B cell (primary cell): ENCODE measurements around the gene RAC2. TPM values are rescaled to one million over a fixed set of nuclear protein-coding genes. Genes with fewer than 3 reads are reported as not detected.
A peak's percentile ranks its signal among the peaks of the same experiment; 100 is the strongest.

Experiments
- ATAC-seq: fragments of 200-7000 bp; cut with Tn5 transposase; one replicate; pipeline ENCODE4 v1.10.0; 2021; ENCODE audit warnings: low read depth, mild to moderate bottlenecking, moderate number of reproducible peaks, moderate library complexity
- CTCF ChIA-PET: fragments of 350-600 bp; sonication (Branson Sonifier 250); formaldehyde crosslinking; loops from one replicate; lab custom pipeline; 2021; ENCODE audit warnings: antibody characterized with exemption, inconsistent platforms; lab: Charles Lee
- POLR2A ChIA-PET: fragments of 350-600 bp; sonication (Branson Sonifier 250); formaldehyde crosslinking; loops from one replicate; lab custom pipeline; 2021; ENCODE audit warnings: antibody characterized with exemption; lab: Charles Lee
- DNase-seq: peaks from one replicate; pipeline ENCODE4 v3.0.0; 2013
- H2AFZ ChIP-seq: 2 replicates; pipeline ENCODE4 v1.6.1; 2012; ENCODE audit warnings: mild to moderate bottlenecking, low read depth, low read length; ENCODE audit not compliant: insufficient read depth, poor library complexity, severe bottlenecking
- H3K27ac ChIP-seq, 2 donors: 1 replicate in 1 of 2; 2 replicates in 1 of 2; pipeline ENCODE4 v1.5.1; 2012 to 2013; ENCODE audit warnings: low read length in 2 of 2, mild to moderate bottlenecking in 2 of 2, moderate library complexity in 1 of 2
- H3K27me3 ChIP-seq, 4 experiments: fragments of 200-600 bp in 1 of 4; sonication (generic) in 1 of 4; replicated peaks in 1 of 4; 1 replicate in 2 of 4; 2 replicates in 2 of 4; pipeline versions ENCODE4 v1.6.1 to v1.7.0; 2013 to 2016; ENCODE audit warnings: low read length in 3 of 4, mild to moderate bottlenecking in 2 of 4, mixed read lengths in 1 of 4, moderate library complexity in 1 of 4; ENCODE audit not compliant: insufficient read depth in 4 of 4, control insufficient read depth in 3 of 4; ENCODE audit errors: control extremely low read depth in 1 of 4
- H3K36me3 ChIP-seq, 2 experiments: replicated peaks in 1 of 2; 1 replicate in 1 of 2; 2 replicates in 1 of 2; pipeline versions ENCODE4 v1.6.1 to v1.7.1; 2013; ENCODE audit warnings: low read length in 1 of 2; ENCODE audit not compliant: insufficient read depth in 2 of 2, control insufficient read depth in 1 of 2; ENCODE audit errors: control extremely low read depth in 1 of 2, extremely low read depth in 1 of 2
- H3K4me1 ChIP-seq, 2 donors: fragments of 200-600 bp in 1 of 2; sonication (generic) in 1 of 2; 1 replicate in 1 of 2; 2 replicates in 1 of 2; pipeline versions ENCODE4 v1.5.1 to v1.6.1; 2013 to 2017; ENCODE audit warnings: low read length in 2 of 2; ENCODE audit not compliant: control insufficient read depth in 2 of 2, insufficient read depth in 2 of 2
- H3K4me2 ChIP-seq: replicated peaks from 2 replicates; pipeline ENCODE3; 2012; ENCODE audit warnings: mild to moderate bottlenecking, low read depth, low read length; ENCODE audit not compliant: poor library complexity, severe bottlenecking
- H3K4me3 ChIP-seq, 5 experiments: fragments of 200-600 bp in 1 of 5; sonication (generic) in 1 of 5; 1 replicate in 3 of 5; 2 replicates in 2 of 5; pipeline versions ENCODE4 v1.5.1 to v1.7.0; 2011 to 2016; ENCODE audit warnings: low read length in 4 of 5, mild to moderate bottlenecking in 4 of 5, low read depth in 2 of 5, control low read depth in 1 of 5, moderate library complexity in 1 of 5; ENCODE audit not compliant: insufficient read depth in 1 of 5; ENCODE audit errors: control extremely low read depth in 1 of 5, extremely low read depth in 1 of 5
- H3K79me2 ChIP-seq: fragments of 200-600 bp; sonication (generic); one replicate; pipeline ENCODE4 v1.6.0; 2016; ENCODE audit warnings: low read length; ENCODE audit not compliant: control insufficient read depth, insufficient read depth
- H3K9ac ChIP-seq: fragments of 200-600 bp; sonication (generic); 2 replicates; pipeline ENCODE4 v1.6.1; 2017; ENCODE audit warnings: mild to moderate bottlenecking, low read length, moderate library complexity
- H3K9me3 ChIP-seq, 3 donors: one replicate each; pipeline versions ENCODE4 v1.6.1 to v1.7.1; 2013; ENCODE audit warnings: low read length in 2 of 3; ENCODE audit not compliant: control insufficient read depth in 2 of 3, insufficient read depth in 1 of 3; ENCODE audit errors: control extremely low read depth in 1 of 3
- H4K20me1 ChIP-seq: 2 replicates; pipeline ENCODE4 v1.6.0; 2012; ENCODE audit warnings: mild to moderate bottlenecking, low read length; ENCODE audit not compliant: insufficient read depth, control insufficient read depth, poor library complexity, severe bottlenecking
- H3K27ac Mint-ChIP-seq: one replicate; pipeline ENCODE4 v1.8.0; 2021; ENCODE audit warnings: mixed read lengths
- H3K27me3 Mint-ChIP-seq: one replicate; pipeline ENCODE4 v1.8.0; 2021; ENCODE audit warnings: mixed read lengths
- H3K4me1 Mint-ChIP-seq: one replicate; pipeline ENCODE4 v1.8.0; 2021; ENCODE audit warnings: mixed read lengths
- H3K4me3 Mint-ChIP-seq: one replicate; pipeline ENCODE4 v1.8.0; 2021; ENCODE audit warnings: mixed read lengths
- H3K9me3 Mint-ChIP-seq: one replicate; pipeline ENCODE4 v1.8.0; 2022; ENCODE audit warnings: mixed read lengths; ENCODE audit not compliant: insufficient read depth
- CTCF ChIP-seq: fragments of 200-600 bp; IDR thresholded peaks from one replicate; pipeline ENCODE4 v1.8.0; 2022; ENCODE audit warnings: antibody characterized with exemption, mild to moderate bottlenecking
- EZH2 ChIP-seq: IDR thresholded peaks from 2 replicates; pipeline ENCODE4 v1.6.1; 2012; ENCODE audit warnings: borderline replicate concordance, low read depth, mild to moderate bottlenecking, moderate library complexity, low read length; ENCODE audit not compliant: insufficient read depth, poor library complexity, severe bottlenecking
- WGBS: methylation state at CpG from one replicate; pipeline ENCODE4 v1.1.5; 2013; ENCODE audit warnings: missing lambda C conversion rate; ENCODE audit not compliant: insufficient coverage; 5-methylcytosine and 5-hydroxymethylcytosine counted together
- intact Hi-C: fragments of 100-400 bp; cut with micrococcal nuclease; formaldehyde crosslinking; loops from one replicate; pipeline ENCODE4 v1.10.0; 2022
- polyA plus RNA-seq: library from polyadenylated mRNA; depleted of rRNA; stranded (reverse); fragments of >200 nt; gene quantifications from 2 replicates; pipeline ENCODE4 v1.2.3, GENCODE V29; 2012
- total RNA-seq, 2 donors: library from RNA; stranded (reverse); fragments of 120-200 nt in 1 of 2; gene quantifications; 1 replicate in 1 of 2; 2 replicates in 1 of 2; pipeline versions ENCODE4 v1.2.3 to v1.2.4, GENCODE V29; 2013 to 2022

The RAC2 gene
- total and polyA plus RNA-seq, 2 donors (not counting 1 experiment from before 2014, with no cell fraction given), result 273 to 776 TPM

GRCh38 chr22:37280718-37281117 is 36.6 kb upstream of the RAC2 start:
- Histone ChIP-seq H3K4me1 (peaks cover 45 to 80% of the 10 kb centered on the region in 2 donors), H3K4me2 (no peak overlapping the region), H3K4me3 (no peak overlapping the region), H3K9me3 (no peaks in the 10 kb centered on the region), H3K9ac (no peak overlapping the region), H4K20me1 (peaks cover 6% of the 10 kb centered on the region), H3K27ac (no peak overlapping the region), H3K79me2 (peaks cover 51% of the 10 kb centered on the region), H2AFZ (no peak overlapping the region), H3K27me3 (no peaks in the 10 kb centered on the region), H3K36me3 (peaks cover 0 to 2% of the 10 kb centered on the region in 2 experiments)
- no peak overlapping the region for H3K4me3 Mint-ChIP-seq
- ChIA-PET POLR2A (interaction anchor here (1.6 kb wide), 1 partner anchor 34 kb away, joined by 3 read pairs; no protein-coding TSS in a partner anchor), CTCF (interaction anchor here (1.2 to 11.9 kb wide), 5 partner anchors 12 to 286 kb away, joined by 3 to 126 read pairs (median 9); no protein-coding TSS in a partner anchor)
- no peaks in the 10 kb centered on the region for H3K27me3 Mint-ChIP-seq
- H3K27ac Mint-ChIP-seq, result peak overlapping the region; percentile 97
- intact Hi-C loops, result no loop called here
- 99% methylated on average over 5 of the region's 5 CpGs for WGBS
- H3K4me1 Mint-ChIP-seq, result peaks cover 76% of the 10 kb centered on the region
- no peaks in the 10 kb centered on the region for H3K9me3 Mint-ChIP-seq
- ATAC-seq, result no peak
- TF ChIP-seq EZH2, result no peak
- TF ChIP-seq CTCF, result no peak
- DNase-seq, result no peak

- peaks cover 55 to 81% of the 10 kb centered on the region in 2 donors for H3K4me1 ChIP-seq
- Mint-ChIP-seq H3K27me3 (no peaks in the 10 kb centered on the region), H3K9me3 (no peaks in the 10 kb centered on the region), H3K27ac (peak overlapping the region; percentile 81), H3K4me1 (peaks cover 80% of the 10 kb centered on the region), H3K4me3 (peak overlapping the region; percentile 19)
- no peak overlapping the region for H2AFZ ChIP-seq
- no peaks in the 10 kb centered on the region for H3K27me3 ChIP-seq
- 78% methylated on average over 13 of the region's 17 CpGs for WGBS
- ChIA-PET CTCF (interaction anchor here (1.2 to 11.9 kb wide), 3 partner anchors 11 to 30 kb away, joined by 3 to 126 read pairs (median 4); no protein-coding TSS in a partner anchor), POLR2A (no interaction called here)
- peak; percentile 41 for DNase-seq
- intact Hi-C loops, result no loop called here
- H3K4me2 ChIP-seq, result peak overlapping the region; percentile 38
- no peak for ATAC-seq
- TF ChIP-seq EZH2 (no peak), CTCF (no peak)
- H4K20me1 ChIP-seq, result no peaks in the 10 kb centered on the region
- no peaks in the 10 kb centered on the region for H3K36me3 ChIP-seq
- no peak overlapping the region for H3K4me3 ChIP-seq
- no peaks in the 10 kb centered on the region for H3K9me3 ChIP-seq
- H3K79me2 ChIP-seq, result peaks cover 49% of the 10 kb centered on the region
- H3K27ac ChIP-seq, result no peak overlapping the region
- no peak overlapping the region for H3K9ac ChIP-seq
Measured at GRCh38 chr22:37279331-37280181, 35.5 kb upstream of the RAC2 start.
